ENCODE measurements around the gene FOXP3. TPM values are rescaled to one million over a fixed set of nuclear protein-coding genes. Genes with fewer than 3 reads are reported as not detected.

The FOXP3 gene
- total RNA-seq, 1 experiment from 2014 or later: 0.26 TPM

DNA sequence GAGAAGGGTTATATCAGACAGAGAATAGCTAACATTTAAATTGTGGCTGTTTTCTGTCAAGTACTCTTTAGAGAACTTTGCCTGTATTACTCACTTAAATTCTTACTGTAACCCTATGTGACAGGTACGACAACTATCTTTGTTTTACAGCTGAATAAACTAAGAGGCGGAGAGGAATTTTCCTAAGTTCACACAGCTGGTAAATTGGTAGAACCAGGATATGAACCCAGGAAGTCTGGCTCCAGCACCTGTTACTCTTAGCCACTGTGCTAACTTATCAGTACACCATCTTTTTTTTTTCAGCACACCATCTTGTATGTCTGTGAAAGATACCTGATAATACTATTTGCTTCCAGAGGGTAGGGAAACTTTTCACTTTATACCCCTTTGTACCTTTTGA is 62.5 kb downstream of the FOXP3 start:
- BruUV-seq (replicated peaks): no TSS peak
- intact Hi-C loops (cut with micrococcal nuclease; ENCODE audit: unreplicated experiment): no loop called here
- H3K27ac Mint-ChIP-seq (ENCODE audit: unreplicated experiment): no peak overlapping the region
- peaks cover 11% of the 10 kb centered on the region for H3K36me3 Mint-ChIP-seq (ENCODE audit: insufficient read depth, unreplicated experiment)
- H3K4me3 Mint-ChIP-seq (ENCODE audit: low read depth, unreplicated experiment): no peak overlapping the region
- TF ChIP-seq, protein P1, sequence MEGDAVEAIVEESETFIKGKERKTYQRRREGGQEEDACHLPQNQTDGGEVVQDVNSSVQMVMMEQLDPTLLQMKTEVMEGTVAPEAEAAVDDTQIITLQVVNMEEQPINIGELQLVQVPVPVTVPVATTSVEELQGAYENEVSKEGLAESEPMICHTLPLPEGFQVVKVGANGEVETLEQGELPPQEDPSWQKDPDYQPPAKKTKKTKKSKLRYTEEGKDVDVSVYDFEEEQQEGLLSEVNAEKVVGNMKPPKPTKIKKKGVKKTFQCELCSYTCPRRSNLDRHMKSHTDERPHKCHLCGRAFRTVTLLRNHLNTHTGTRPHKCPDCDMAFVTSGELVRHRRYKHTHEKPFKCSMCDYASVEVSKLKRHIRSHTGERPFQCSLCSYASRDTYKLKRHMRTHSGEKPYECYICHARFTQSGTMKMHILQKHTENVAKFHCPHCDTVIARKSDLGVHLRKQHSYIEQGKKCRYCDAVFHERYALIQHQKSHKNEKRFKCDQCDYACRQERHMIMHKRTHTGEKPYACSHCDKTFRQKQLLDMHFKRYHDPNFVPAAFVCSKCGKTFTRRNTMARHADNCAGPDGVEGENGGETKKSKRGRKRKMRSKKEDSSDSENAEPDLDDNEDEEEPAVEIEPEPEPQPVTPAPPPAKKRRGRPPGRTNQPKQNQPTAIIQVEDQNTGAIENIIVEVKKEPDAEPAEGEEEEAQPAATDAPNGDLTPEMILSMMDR (IDR thresholded peaks at IDR 0.05; ENCODE audit: unreplicated experiment): no peak
- CTCF ChIA-PET: no interaction called here
- H3K27me3 Mint-ChIP-seq (ENCODE audit: unreplicated experiment): peaks cover 40% of the 10 kb centered on the region
- H3K9me3 Mint-ChIP-seq (ENCODE audit: low read depth, unreplicated experiment): no peaks in the 10 kb centered on the region
- H3K4me1 Mint-ChIP-seq (ENCODE audit: low read depth, unreplicated experiment): peaks cover 10% of the 10 kb centered on the region
- DNase-seq: no peak

Other genes with a start within 250 kb of the FOXP3 start
- gene TFE3, start 221.4 kb downstream of the FOXP3 start, total RNA-seq (2022): 32.2 and 35.1 TPM in 2 replicates
- gene CCDC120, start 205.7 kb downstream of the FOXP3 start, total RNA-seq (2022): 30.8 and 39.0 TPM in 2 replicates
- 11.5 and 16.1 TPM in 2 replicates for gene PRAF2, start 190.7 kb downstream of the FOXP3 start, total RNA-seq (2022)
- 42.7 and 59.3 TPM in 2 replicates for gene WDR45, start 184.8 kb downstream of the FOXP3 start, total RNA-seq (2022)
- gene GPKOW, start 141.0 kb downstream of the FOXP3 start, total RNA-seq (2022): 32.3 and 35.7 TPM in 2 replicates
- 13.9 and 16.6 TPM in 2 replicates for gene MAGIX, start 102.0 kb downstream of the FOXP3 start, total RNA-seq (2022)
- 222 and 273 TPM in 2 replicates for gene PLP2, start 92.8 kb downstream of the FOXP3 start, total RNA-seq (2022)
- 22.3 and 24.3 TPM in 2 replicates for gene PRICKLE3, start 78.3 kb downstream of the FOXP3 start, total RNA-seq (2022)
- gene SYP, start 64.5 kb downstream of the FOXP3 start, total RNA-seq (2022): 1.9 and 2.7 TPM in 2 replicates
- gene CACNA1F, start 31.4 kb downstream of the FOXP3 start, total RNA-seq (2022): not detected in 2 replicates
- gene CCDC22, start 29.2 kb downstream of the FOXP3 start, total RNA-seq (2022): 16.8 and 17.0 TPM in 2 replicates
- gene PPP1R3F, start 5.1 kb upstream of the FOXP3 start, total RNA-seq (2022): 14.7 and 18.8 TPM in 2 replicates
- not detected in 2 replicates for gene GAGE10, start 38.9 kb upstream of the FOXP3 start, total RNA-seq (2022)
- not detected in 2 replicates for gene GAGE12J, start 57.3 kb upstream of the FOXP3 start, total RNA-seq (2022)
- not detected in 2 replicates for gene GAGE13, start 66.9 kb upstream of the FOXP3 start, total RNA-seq (2022)

Data from Calu3 (cell line).